Endothelial cell of umbilical vein (primary cell): ENCODE data around the gene TMEM119. TPM values are rescaled to one million over a fixed set of nuclear protein-coding genes. Genes with fewer than 3 reads are reported as not detected.

Source experiments
- Bru-seq: library from RNA; stranded (reverse); fragments of 400-500 nt; gene quantifications from one replicate; lab custom pipeline; 2021; lab: Mats Ljungman, UMichigan
- BruChase-seq, 2 experiments: library from RNA; stranded (reverse); fragments of 400-500 nt; gene quantifications; one replicate each; lab custom pipeline; 2021; lab: Mats Ljungman, UMichigan
- BruUV-seq: library from RNA; stranded (reverse); fragments of 400-500 nt; replicated peaks from 2 replicates; lab custom pipeline; 2021; lab: Mats Ljungman, UMichigan
- CTCF ChIA-PET: fragments of 300-600, 350-600 bp; sonication (Branson Sonifier 250); formaldehyde crosslinking; loops from one replicate; lab custom pipeline; 2021; ENCODE audit warnings: antibody characterized with exemption, inconsistent platforms; lab: Charles Lee
- POLR2A ChIA-PET: fragments of 300-600, 350-600 bp; sonication (Branson Sonifier 250); formaldehyde crosslinking; loops from one replicate; lab custom pipeline; 2021; ENCODE audit warnings: antibody characterized with exemption, inconsistent platforms; lab: Charles Lee
- DNase-seq: peaks from one replicate; pipeline ENCODE4 v3.0.0-alpha.2; 2011; ENCODE audit warnings: low read depth, low spot score
- FAIRE-seq: peaks from 2 replicates; lab custom pipeline; 2011; peaks lifted over from hg19 to GRCh38; lab: Jason Lieb, UNC
- H2AFZ ChIP-seq: 2 replicates; pipeline ENCODE4 v1.6.0; 2012; ENCODE audit warnings: low read depth, low read length, control low read depth, inconsistent platforms
- H3K27ac ChIP-seq: 2 replicates; pipeline ENCODE4 v1.5.1; 2011; ENCODE audit warnings: low read depth, mild to moderate bottlenecking, control low read depth, low read length, moderate library complexity; ENCODE audit not compliant: insufficient read depth
- H3K27me3 ChIP-seq, 2 experiments: 2 replicates each; pipeline versions ENCODE4 v1.6.0 to v1.6.1; 2011; ENCODE audit warnings: low read length in 2 of 2, mixed read lengths in 1 of 2; ENCODE audit not compliant: control insufficient read depth in 2 of 2, insufficient read depth in 2 of 2
- H3K36me3 ChIP-seq, 2 experiments: 2 replicates in 1 of 2; 3 replicates in 1 of 2; pipeline ENCODE4 v1.5.1; 2011; ENCODE audit warnings: low read length in 2 of 2, mild to moderate bottlenecking in 1 of 2, moderate library complexity in 1 of 2; ENCODE audit not compliant: control insufficient read depth in 2 of 2, insufficient read depth in 2 of 2; ENCODE audit errors: extremely low read depth in 1 of 2
- H3K4me1 ChIP-seq: 3 replicates; pipeline ENCODE4 v1.5.1; 2011; ENCODE audit warnings: mild to moderate bottlenecking, low read length; ENCODE audit not compliant: control insufficient read depth, insufficient read depth; ENCODE audit errors: extremely low read depth
- H3K4me2 ChIP-seq: 2 replicates; pipeline ENCODE4 v1.6.1; 2011; ENCODE audit warnings: low read length, control low read depth, mixed read lengths; ENCODE audit not compliant: insufficient read depth
- H3K4me3 ChIP-seq, 3 experiments: fragments of 200-600 bp in 1 of 3; sonication (generic), shearing (Covaris generic) in 1 of 3; replicated peaks in 1 of 3; 2 replicates each; pipeline ENCODE4 v1.5.1; 2011 to 2016; ENCODE audit warnings: control low read depth in 3 of 3, low read length in 3 of 3, mild to moderate bottlenecking in 2 of 3, inconsistent platforms in 1 of 3, low read depth in 1 of 3, moderate library complexity in 1 of 3; ENCODE audit not compliant: insufficient read depth in 1 of 3
- H3K79me2 ChIP-seq: 2 replicates; pipeline ENCODE4 v1.6.0; 2012; ENCODE audit warnings: low read length, inconsistent platforms; ENCODE audit not compliant: control insufficient read depth, insufficient read depth
- H3K9ac ChIP-seq: replicated peaks from 2 replicates; pipeline ENCODE3; 2011; ENCODE audit warnings: low read length, control low read depth; ENCODE audit not compliant: insufficient read depth; ENCODE audit errors: extremely low read depth
- H3K9me1 ChIP-seq: replicated peaks from 3 replicates; pipeline ENCODE4 v1.6.0; 2011; ENCODE audit warnings: mild to moderate bottlenecking, low read length; ENCODE audit not compliant: control insufficient read depth, insufficient read depth; ENCODE audit errors: extremely low read depth
- H3K9me3 ChIP-seq: replicated peaks from 2 replicates; pipeline ENCODE4 v1.5.1; 2012; ENCODE audit warnings: low read length, inconsistent platforms; ENCODE audit not compliant: control insufficient read depth, insufficient read depth
- H4K20me1 ChIP-seq: replicated peaks from 2 replicates; pipeline ENCODE3; 2011; ENCODE audit warnings: mild to moderate bottlenecking, low read length; ENCODE audit not compliant: control insufficient read depth, insufficient read depth; ENCODE audit errors: extremely low read depth
- FOS ChIP-seq: IDR thresholded peaks from 2 replicates; pipeline ENCODE4 v1.6.1; 2011; ENCODE audit warnings: mild to moderate bottlenecking, low read length, moderate library complexity, borderline replicate concordance; ENCODE audit not compliant: insufficient read depth
- JUN ChIP-seq: IDR thresholded peaks from 2 replicates; pipeline ENCODE4 v1.6.1; 2011; ENCODE audit warnings: borderline replicate concordance, low read depth; ENCODE audit not compliant: insufficient read length, insufficient read depth
- POLR2AphosphoS5 ChIP-seq: IDR thresholded peaks from 2 replicates; pipeline ENCODE4 v1.6.1; 2012; ENCODE audit warnings: low read depth, mild to moderate bottlenecking, control low read depth, low read length, moderate library complexity; ENCODE audit not compliant: insufficient read depth
- dilution Hi-C: fragments of 300-500 bp; cut with MboI; formaldehyde crosslinking; loops from one replicate; pipeline ENCODE4 v1.15.0; 2019; ENCODE audit warnings: low sequenced_read_pairs; ENCODE audit not compliant: extremely low pct_ligation_motif_present
- intact Hi-C: fragments of 100-400 bp; cut with micrococcal nuclease; formaldehyde crosslinking; loops from one replicate; pipeline ENCODE4 v1.10.0; 2022
- long read RNA-seq: library from polyadenylated mRNA; stranded (forward); transcript quantifications from one replicate; pipeline ENCODE4 v2.0.0, GENCODE V29; 2021
- polyA minus RNA-seq, 3 experiments: library from RNA; depleted of rRNA, polyadenylated mRNA; stranded (reverse); fragments of >200 nt; gene quantifications; 1 replicate in 1 of 3; 2 replicates in 2 of 3; pipeline ENCODE4 v1.2.3, GENCODE V29; 2011
- polyA plus RNA-seq, 4 experiments: library from polyadenylated mRNA; depleted of rRNA in 3 of 4; stranded (reverse) in 3 of 4; unstranded in 1 of 4; fragments of >200 nt; gene quantifications; 2 replicates each; pipeline versions ENCODE4 v1.2.1 to v1.2.3, GENCODE V29; 2011 to 2012; ENCODE audit warnings: missing spikeins in 1 of 4
- total RNA-seq: library from RNA; stranded (reverse); gene quantifications from 2 replicates; pipeline ENCODE4 v1.2.3, GENCODE V29; 2021

The TMEM119 gene
- total RNA-seq = not detected in 2 replicates
- not detected in 2 replicates for polyA plus RNA-seq
- not detected in 2 replicates for polyA plus RNA-seq (2011; cell fraction: cytosol; rRNA removed)
- polyA plus RNA-seq (2011; cell fraction: nucleus; rRNA removed) = not detected in 2 replicates
- polyA plus RNA-seq (2012) = not detected in 2 replicates
- polyA minus RNA-seq = not detected in 2 replicates
- not detected for polyA minus RNA-seq (2011; cell fraction: cytosol; rRNA and poly(A)+ RNA removed)
- polyA minus RNA-seq (2011; cell fraction: nucleus; rRNA and poly(A)+ RNA removed) = not detected in 2 replicates
- not detected for Bru-seq, nascent RNA
- BruChase-seq, experiment 1, labeled RNA remaining after a 6-hour chase = percentile 33 among the genes with signal in this experiment
- not detected for BruChase-seq, experiment 2, labeled RNA remaining after a 2-hour chase
- long read RNA-seq = 0 reads

DNA sequence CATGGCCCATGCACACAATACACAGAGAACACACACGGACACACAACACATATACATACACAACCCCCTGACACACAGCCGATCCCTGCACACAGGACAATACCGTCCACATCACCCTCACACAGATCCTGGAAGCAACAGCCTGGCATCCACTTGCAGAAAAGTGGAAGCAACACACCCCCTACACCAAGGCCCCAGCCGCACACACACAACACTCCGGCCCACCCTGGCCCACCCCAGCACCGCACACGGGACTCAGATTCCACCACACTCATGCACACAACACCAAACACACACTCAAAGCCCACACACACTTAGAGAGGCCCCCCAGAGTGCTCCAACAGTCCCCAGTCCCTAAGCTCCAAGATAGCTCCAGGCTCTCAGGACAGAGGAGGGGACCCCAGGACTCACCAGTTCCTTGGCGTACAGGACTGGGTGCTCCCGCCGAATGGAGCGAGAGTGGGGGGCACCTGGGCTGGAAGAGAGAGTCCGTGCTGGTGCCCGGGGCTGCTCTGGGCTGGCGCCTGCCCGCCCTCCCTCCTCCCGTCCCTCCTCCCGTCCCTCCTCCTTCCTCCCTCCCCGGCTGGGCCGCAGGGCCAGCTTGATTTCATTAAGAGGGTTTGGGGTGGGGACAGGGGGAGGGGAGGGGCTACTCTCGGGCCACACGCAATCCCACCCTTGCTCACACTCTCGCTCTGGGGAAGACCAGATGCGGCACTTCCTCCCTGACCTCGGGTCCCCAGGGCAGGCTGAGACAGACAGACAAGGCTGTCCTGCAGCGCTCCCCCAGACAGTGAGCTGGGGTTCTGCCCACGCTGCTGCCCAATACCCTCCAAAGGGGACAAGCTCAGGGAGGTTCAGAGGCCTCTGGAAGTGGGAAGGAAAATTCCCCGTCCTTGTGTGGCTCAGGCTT is at the start of gene TMEM119:
Gene TMEM119, minus strand, starts transcription at position 526 of the 913 bp plus-strand sequence. CDS start 5,701 bp downstream, outside the sequence.
- H3K4me2 ChIP-seq = no peak within 1 kb of the TSS
- H3K4me3 ChIP-seq = no peak within 1 kb of the TSS
- TF ChIP-seq JUN (no peak), POLR2AphosphoS5 (no peak), FOS (no peak)
- H3K9ac ChIP-seq = no peak within 1 kb of the TSS
- FAIRE-seq (no peak), DNase-seq (no peak)
- no TSS peak for BruUV-seq
- H3K4me1 ChIP-seq = no peaks in the 10 kb centered on the region
- no peaks in the 10 kb centered on the region for H3K27me3 ChIP-seq
- H3K9me1 ChIP-seq = no peaks in the 10 kb centered on the region
- POLR2A ChIA-PET = interaction anchor here (0.6 kb wide), 1 partner anchor 63 kb away, joined by 3 read pairs; no protein-coding TSS in a partner anchor
- no peaks in the 10 kb centered on the region for H3K79me2 ChIP-seq
- H3K27ac ChIP-seq = no peak within 1 kb of the TSS
- no peaks in the 10 kb centered on the region for H3K9me3 ChIP-seq
- intact Hi-C loops (no loop called here), dilution Hi-C loops (no loop called here)
- no peaks in the 10 kb centered on the region for H3K36me3 ChIP-seq
- H4K20me1 ChIP-seq = no peaks in the 10 kb centered on the region
- CTCF ChIA-PET = no interaction called here
- no peak within 1 kb of the TSS for H2AFZ ChIP-seq
